ENCODE data around the gene SEPTIN10. TPM values are rescaled to one million over a fixed set of nuclear protein-coding genes. Genes with fewer than 3 reads are reported as not detected.

The SEPTIN10 gene
- polyA plus RNA-seq, 1 donor from 2014 or later: 7.4 TPM

DNA sequence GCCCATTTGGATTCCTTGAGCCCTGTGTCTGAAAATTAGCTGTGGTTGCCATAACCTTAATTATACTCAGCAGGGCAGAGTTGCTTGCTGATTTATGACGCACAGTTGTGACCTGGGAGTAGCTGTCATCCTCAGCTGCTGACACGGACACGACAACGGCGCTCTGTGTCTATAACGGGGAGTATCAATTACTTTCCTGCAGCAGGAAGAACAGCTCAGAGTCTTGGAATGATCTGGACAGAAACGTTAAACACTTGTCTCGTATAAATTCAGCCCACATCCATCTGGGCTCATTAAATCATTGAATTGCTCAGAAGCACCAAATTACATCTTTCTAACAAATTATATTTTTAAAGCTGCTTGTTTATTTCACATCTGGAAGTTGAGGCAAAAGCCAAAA is 116.3 kb downstream of the SEPTIN10 start:
- H3K79me2 ChIP-seq (replicated peaks; ENCODE audit: insufficient read depth, low read length): no peaks in the 10 kb centered on the region
- H3K4me3 ChIP-seq (ENCODE audit: low read length): peak overlapping the region; percentile 35
- no peaks in the 10 kb centered on the region for H3K27me3 ChIP-seq (ENCODE audit: insufficient read depth, low read depth, low read length)
- no peaks in the 10 kb centered on the region for H3K36me3 ChIP-seq (ENCODE audit: insufficient read depth, low read length)
- no peaks in the 10 kb centered on the region for H3K9me2 ChIP-seq (ENCODE audit: insufficient read depth, low read length)
- H3K4me2 ChIP-seq (ENCODE audit: low read length): peak overlapping the region; percentile 31
- no peaks in the 10 kb centered on the region for H4K20me1 ChIP-seq (ENCODE audit: insufficient read depth)
- TF ChIP-seq RAD21 (conservative IDR thresholded peaks at IDR 0.05) (peak; percentile 26), SMC3 (conservative IDR thresholded peaks at IDR 0.05; ENCODE audit: poor library complexity) (peak; percentile 19), EP300 (conservative IDR thresholded peaks at IDR 0.05; ENCODE audit: poor library complexity, severe bottlenecking) (peak; percentile 73), TAF1 (IDR thresholded peaks at IDR 0.05; ENCODE audit: low read depth) (no peak), EZH2 (IDR thresholded peaks at IDR 0.05; ENCODE audit: borderline replicate concordance, insufficient read depth, low read length, poor library complexity, severe bottlenecking) (no peak), POLR2AphosphoS5 (IDR thresholded peaks at IDR 0.05) (peak; percentile 74), MXI1 (conservative IDR thresholded peaks at IDR 0.05; ENCODE audit: poor library complexity, severe bottlenecking) (no peak)
- TF ChIP-seq, protein P1, sequence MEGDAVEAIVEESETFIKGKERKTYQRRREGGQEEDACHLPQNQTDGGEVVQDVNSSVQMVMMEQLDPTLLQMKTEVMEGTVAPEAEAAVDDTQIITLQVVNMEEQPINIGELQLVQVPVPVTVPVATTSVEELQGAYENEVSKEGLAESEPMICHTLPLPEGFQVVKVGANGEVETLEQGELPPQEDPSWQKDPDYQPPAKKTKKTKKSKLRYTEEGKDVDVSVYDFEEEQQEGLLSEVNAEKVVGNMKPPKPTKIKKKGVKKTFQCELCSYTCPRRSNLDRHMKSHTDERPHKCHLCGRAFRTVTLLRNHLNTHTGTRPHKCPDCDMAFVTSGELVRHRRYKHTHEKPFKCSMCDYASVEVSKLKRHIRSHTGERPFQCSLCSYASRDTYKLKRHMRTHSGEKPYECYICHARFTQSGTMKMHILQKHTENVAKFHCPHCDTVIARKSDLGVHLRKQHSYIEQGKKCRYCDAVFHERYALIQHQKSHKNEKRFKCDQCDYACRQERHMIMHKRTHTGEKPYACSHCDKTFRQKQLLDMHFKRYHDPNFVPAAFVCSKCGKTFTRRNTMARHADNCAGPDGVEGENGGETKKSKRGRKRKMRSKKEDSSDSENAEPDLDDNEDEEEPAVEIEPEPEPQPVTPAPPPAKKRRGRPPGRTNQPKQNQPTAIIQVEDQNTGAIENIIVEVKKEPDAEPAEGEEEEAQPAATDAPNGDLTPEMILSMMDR (IDR thresholded peaks at IDR 0.05; ENCODE audit: poor library complexity, severe bottlenecking): peak; percentile 4
- TF ChIP-seq, protein P2, sequence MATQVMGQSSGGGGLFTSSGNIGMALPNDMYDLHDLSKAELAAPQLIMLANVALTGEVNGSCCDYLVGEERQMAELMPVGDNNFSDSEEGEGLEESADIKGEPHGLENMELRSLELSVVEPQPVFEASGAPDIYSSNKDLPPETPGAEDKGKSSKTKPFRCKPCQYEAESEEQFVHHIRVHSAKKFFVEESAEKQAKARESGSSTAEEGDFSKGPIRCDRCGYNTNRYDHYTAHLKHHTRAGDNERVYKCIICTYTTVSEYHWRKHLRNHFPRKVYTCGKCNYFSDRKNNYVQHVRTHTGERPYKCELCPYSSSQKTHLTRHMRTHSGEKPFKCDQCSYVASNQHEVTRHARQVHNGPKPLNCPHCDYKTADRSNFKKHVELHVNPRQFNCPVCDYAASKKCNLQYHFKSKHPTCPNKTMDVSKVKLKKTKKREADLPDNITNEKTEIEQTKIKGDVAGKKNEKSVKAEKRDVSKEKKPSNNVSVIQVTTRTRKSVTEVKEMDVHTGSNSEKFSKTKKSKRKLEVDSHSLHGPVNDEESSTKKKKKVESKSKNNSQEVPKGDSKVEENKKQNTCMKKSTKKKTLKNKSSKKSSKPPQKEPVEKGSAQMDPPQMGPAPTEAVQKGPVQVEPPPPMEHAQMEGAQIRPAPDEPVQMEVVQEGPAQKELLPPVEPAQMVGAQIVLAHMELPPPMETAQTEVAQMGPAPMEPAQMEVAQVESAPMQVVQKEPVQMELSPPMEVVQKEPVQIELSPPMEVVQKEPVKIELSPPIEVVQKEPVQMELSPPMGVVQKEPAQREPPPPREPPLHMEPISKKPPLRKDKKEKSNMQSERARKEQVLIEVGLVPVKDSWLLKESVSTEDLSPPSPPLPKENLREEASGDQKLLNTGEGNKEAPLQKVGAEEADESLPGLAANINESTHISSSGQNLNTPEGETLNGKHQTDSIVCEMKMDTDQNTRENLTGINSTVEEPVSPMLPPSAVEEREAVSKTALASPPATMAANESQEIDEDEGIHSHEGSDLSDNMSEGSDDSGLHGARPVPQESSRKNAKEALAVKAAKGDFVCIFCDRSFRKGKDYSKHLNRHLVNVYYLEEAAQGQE (IDR thresholded peaks at IDR 0.05; ENCODE audit: borderline replicate concordance): no peak
- peak overlapping the region; percentile 25 for H3K27ac ChIP-seq (ENCODE audit: low read length)
- no peak overlapping the region for H3K9ac ChIP-seq (ENCODE audit: low read length)
- no peaks in the 10 kb centered on the region for H3K9me3 ChIP-seq (ENCODE audit: low read length)
- H2AFZ ChIP-seq (ENCODE audit: low read depth, low read length): no peak overlapping the region
- H3F3A ChIP-seq (ENCODE audit: insufficient read depth, low read length, poor library complexity, severe bottlenecking): peaks cover 4% of the 10 kb centered on the region

DNA sequence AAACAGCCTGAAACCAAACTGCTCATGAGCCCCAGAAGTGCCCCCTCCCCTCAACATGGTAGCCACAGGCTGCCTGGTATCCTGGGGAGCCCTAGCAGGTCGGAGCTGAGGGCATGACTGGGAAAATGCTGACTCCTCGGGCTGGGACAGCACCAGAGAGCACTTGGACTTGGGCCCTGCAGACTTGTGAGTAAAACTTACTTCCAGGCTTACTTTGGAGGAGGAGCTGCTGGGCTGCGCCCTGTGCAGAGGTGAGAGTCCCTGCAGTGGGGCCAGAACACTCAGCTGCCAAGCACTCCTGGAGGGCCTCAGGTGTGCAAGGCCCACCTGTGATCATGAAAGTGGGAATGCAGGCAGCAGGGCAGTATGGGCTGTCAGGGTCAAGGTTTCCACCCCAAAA is 119.4 kb downstream of the SEPTIN10 start:
- Histone ChIP-seq H3F3A (ENCODE audit: insufficient read depth, low read length, poor library complexity, severe bottlenecking) (peaks cover 4% of the 10 kb centered on the region), H3K27ac (ENCODE audit: low read length) (no peak overlapping the region), H3K4me2 (ENCODE audit: low read length) (no peak overlapping the region), H3K9me3 (ENCODE audit: low read length) (no peaks in the 10 kb centered on the region), H3K27me3 (ENCODE audit: insufficient read depth, low read depth, low read length) (no peaks in the 10 kb centered on the region), H3K9ac (ENCODE audit: low read length) (no peak overlapping the region), H4K20me1 (ENCODE audit: insufficient read depth) (no peaks in the 10 kb centered on the region), H3K36me3 (ENCODE audit: insufficient read depth, low read length) (no peaks in the 10 kb centered on the region), H3K79me2 (replicated peaks; ENCODE audit: insufficient read depth, low read length) (no peaks in the 10 kb centered on the region), H3K4me3 (ENCODE audit: low read length) (no peak overlapping the region), H2AFZ (ENCODE audit: low read depth, low read length) (no peak overlapping the region), H3K9me2 (ENCODE audit: insufficient read depth, low read length) (no peaks in the 10 kb centered on the region)
- TF ChIP-seq MXI1 (conservative IDR thresholded peaks at IDR 0.05; ENCODE audit: poor library complexity, severe bottlenecking): no peak
- TF ChIP-seq EP300 (conservative IDR thresholded peaks at IDR 0.05; ENCODE audit: poor library complexity, severe bottlenecking): no peak
- TF ChIP-seq, protein P2 (IDR thresholded peaks at IDR 0.05; ENCODE audit: borderline replicate concordance): no peak
- TF ChIP-seq EZH2 (IDR thresholded peaks at IDR 0.05; ENCODE audit: borderline replicate concordance, insufficient read depth, low read length, poor library complexity, severe bottlenecking): no peak
- TF ChIP-seq TAF1 (IDR thresholded peaks at IDR 0.05; ENCODE audit: low read depth): no peak
- TF ChIP-seq SMC3 (conservative IDR thresholded peaks at IDR 0.05; ENCODE audit: poor library complexity): no peak
